MM.1S (cell line): ENCODE data around the gene BCL11A.

ENCODE experiments used
- DNase-seq: peaks from one replicate; pipeline ENCODE4 v3.0.0-alpha.2; 2015
- H2AFZ ChIP-seq: fragments of 300-600 bp; sonication (generic); 2 replicates; pipeline ENCODE4 v1.6.0; 2016; ENCODE audit warnings: antibody characterized with exemption, low read length
- H3F3A ChIP-seq: fragments of 300-600 bp; sonication (generic); 2 replicates; pipeline ENCODE4 v1.6.1; 2016; ENCODE audit warnings: mild to moderate bottlenecking, antibody characterized with exemption, low read length, moderate library complexity, mixed read lengths; ENCODE audit not compliant: insufficient read depth
- H3K27ac ChIP-seq: fragments of 300-600 bp; sonication (generic); 2 replicates; pipeline ENCODE4 v1.5.1; 2016; ENCODE audit warnings: mild to moderate bottlenecking, low read length
- H3K27me3 ChIP-seq: fragments of 300-600 bp; sonication (generic); replicated peaks from 2 replicates; pipeline ENCODE4 v1.6.0; 2016; ENCODE audit warnings: low read length; ENCODE audit not compliant: insufficient read depth
- H3K36me3 ChIP-seq: fragments of 300-600 bp; sonication (generic); replicated peaks from 2 replicates; pipeline ENCODE4 v1.6.1; 2016; ENCODE audit warnings: mild to moderate bottlenecking, low read length, mixed read lengths; ENCODE audit not compliant: insufficient read depth
- H3K4me1 ChIP-seq: fragments of 300-600 bp; sonication (generic); 2 replicates; pipeline ENCODE4 v1.6.1; 2016; ENCODE audit warnings: low read length, mixed read lengths
- H3K4me2 ChIP-seq: fragments of 300-600 bp; sonication (generic); 2 replicates; pipeline ENCODE4 v1.6.0; 2016; ENCODE audit warnings: low read depth, low read length
- H3K4me3 ChIP-seq: fragments of 300-600 bp; sonication (generic); 2 replicates; pipeline ENCODE4 v1.5.1; 2016; ENCODE audit warnings: low read length, mixed read lengths
- H3K79me2 ChIP-seq: fragments of 300-600 bp; sonication (generic); 2 replicates; pipeline ENCODE4 v1.6.1; 2016; ENCODE audit warnings: mixed run types, low read length, mixed read lengths
- H3K9ac ChIP-seq: fragments of 300-600 bp; sonication (generic); 2 replicates; pipeline ENCODE4 v1.6.1; 2016; ENCODE audit warnings: low read length, mixed read lengths
- H3K9me2 ChIP-seq: fragments of 300-600 bp; sonication (generic); replicated peaks from 2 replicates; pipeline ENCODE4 v1.6.1; 2016; ENCODE audit warnings: mild to moderate bottlenecking, low read length, mixed read lengths; ENCODE audit not compliant: insufficient read depth
- H3K9me3 ChIP-seq: fragments of 300-600 bp; sonication (generic); replicated peaks from 2 replicates; pipeline ENCODE4 v1.6.1; 2016; ENCODE audit warnings: mild to moderate bottlenecking, low read length, mixed read lengths; ENCODE audit not compliant: insufficient read depth
- H4K20me1 ChIP-seq: fragments of 300-600 bp; sonication (generic); 2 replicates; pipeline ENCODE4 v1.6.1; 2016; ENCODE audit warnings: mild to moderate bottlenecking, low read length, moderate library complexity, mixed read lengths; ENCODE audit not compliant: insufficient read depth
- EZH2 ChIP-seq: fragments of 300-600 bp; sonication (generic); optimal IDR thresholded peaks from 2 replicates; pipeline ENCODE3; 2017; ENCODE audit warnings: low read depth, mild to moderate bottlenecking, antibody characterized with exemption, low read length, mixed read lengths
- EZH2phosphoT487 ChIP-seq: fragments of 300-600 bp; sonication (generic); IDR thresholded peaks from 2 replicates; pipeline ENCODE4 v1.6.1; 2018; ENCODE audit warnings: antibody characterized with exemption, low read length
- TF ChIP-seq, protein P1 (sequence below): fragments of 300-600 bp; sonication (generic); IDR thresholded peaks from 2 replicates; pipeline ENCODE4 v1.5.1; 2016; ENCODE audit warnings: antibody characterized with exemption, low read length, mixed read lengths

Gene BCL11A

DNA sequence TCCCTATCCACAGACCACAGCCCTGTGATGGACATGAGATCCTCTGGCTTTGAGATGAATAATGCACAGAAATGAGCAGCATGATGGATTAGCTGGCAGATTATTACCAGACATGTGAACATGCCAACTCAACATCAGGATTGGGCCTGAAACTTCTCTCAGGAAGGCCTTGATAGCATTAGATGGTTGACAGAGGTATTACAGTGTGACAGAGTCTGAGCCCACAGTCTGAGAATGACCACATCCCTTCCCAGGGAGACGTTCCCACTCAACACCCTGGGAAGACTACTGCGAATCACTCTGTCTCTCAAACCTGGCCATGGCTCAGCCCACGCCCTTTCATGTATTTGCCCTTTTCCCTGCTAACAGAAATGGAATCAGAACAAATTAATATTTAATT is 66.9 kb downstream of the BCL11A start:
- no peak overlapping the region for H3K4me2 ChIP-seq

DNA sequence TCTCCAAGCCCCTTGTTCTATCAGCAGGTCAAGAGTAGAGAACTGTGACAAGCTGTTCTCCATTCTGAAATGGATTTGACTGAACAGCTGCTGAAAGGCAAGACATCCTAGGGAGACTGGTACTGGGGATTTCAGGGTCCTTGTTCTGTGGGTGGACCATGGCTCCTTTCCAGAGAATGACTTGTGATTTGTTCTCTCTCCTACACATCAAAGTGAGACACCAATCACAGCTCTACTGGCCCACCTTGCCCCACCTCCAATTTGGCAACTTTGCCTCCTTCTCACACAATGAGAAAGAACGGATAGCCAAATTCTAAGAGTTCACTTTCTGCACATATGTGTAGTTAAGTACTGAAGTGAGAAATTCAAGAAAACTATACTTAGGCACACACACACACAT is 67.4 kb downstream of the BCL11A start:
- no peak overlapping the region for H3K4me3 ChIP-seq
- no peak overlapping the region for H3K9ac ChIP-seq
- no peaks in the 10 kb centered on the region for H3K36me3 ChIP-seq
- no peak for DNase-seq
- H3F3A ChIP-seq, result peaks cover 12% of the 10 kb centered on the region
- no peaks in the 10 kb centered on the region; the same call in 1 of the 2 replicates for H3K9me2 ChIP-seq
- no peaks in the 10 kb centered on the region for H3K9me3 ChIP-seq
- H3K4me1 ChIP-seq, result peaks cover 22% of the 10 kb centered on the region
- H3K27ac ChIP-seq, result no peak overlapping the region
- H3K27me3 ChIP-seq, result no peaks in the 10 kb centered on the region
- no peak for TF ChIP-seq EZH2
- TF ChIP-seq EZH2phosphoT487, result no peak
- TF ChIP-seq, protein P1, sequence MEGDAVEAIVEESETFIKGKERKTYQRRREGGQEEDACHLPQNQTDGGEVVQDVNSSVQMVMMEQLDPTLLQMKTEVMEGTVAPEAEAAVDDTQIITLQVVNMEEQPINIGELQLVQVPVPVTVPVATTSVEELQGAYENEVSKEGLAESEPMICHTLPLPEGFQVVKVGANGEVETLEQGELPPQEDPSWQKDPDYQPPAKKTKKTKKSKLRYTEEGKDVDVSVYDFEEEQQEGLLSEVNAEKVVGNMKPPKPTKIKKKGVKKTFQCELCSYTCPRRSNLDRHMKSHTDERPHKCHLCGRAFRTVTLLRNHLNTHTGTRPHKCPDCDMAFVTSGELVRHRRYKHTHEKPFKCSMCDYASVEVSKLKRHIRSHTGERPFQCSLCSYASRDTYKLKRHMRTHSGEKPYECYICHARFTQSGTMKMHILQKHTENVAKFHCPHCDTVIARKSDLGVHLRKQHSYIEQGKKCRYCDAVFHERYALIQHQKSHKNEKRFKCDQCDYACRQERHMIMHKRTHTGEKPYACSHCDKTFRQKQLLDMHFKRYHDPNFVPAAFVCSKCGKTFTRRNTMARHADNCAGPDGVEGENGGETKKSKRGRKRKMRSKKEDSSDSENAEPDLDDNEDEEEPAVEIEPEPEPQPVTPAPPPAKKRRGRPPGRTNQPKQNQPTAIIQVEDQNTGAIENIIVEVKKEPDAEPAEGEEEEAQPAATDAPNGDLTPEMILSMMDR, result no peak
- H4K20me1 ChIP-seq, result no peaks in the 10 kb centered on the region
- no peak overlapping the region for H2AFZ ChIP-seq
- no peaks in the 10 kb centered on the region for H3K79me2 ChIP-seq
- H3K4me2 ChIP-seq, result no peak overlapping the region

More for the DNA sequence above, 66.9 kb downstream of the BCL11A start:
- Histone ChIP-seq H3K9me2 (no peaks in the 10 kb centered on the region; the same call in 1 of the 2 replicates), H3K27me3 (no peaks in the 10 kb centered on the region), H3K27ac (no peak overlapping the region), H3K9ac (no peak overlapping the region), H3K79me2 (no peaks in the 10 kb centered on the region), H3K36me3 (no peaks in the 10 kb centered on the region), H2AFZ (no peak overlapping the region), H3F3A (peaks cover 12% of the 10 kb centered on the region), H3K4me1 (peaks cover 22% of the 10 kb centered on the region), H4K20me1 (no peaks in the 10 kb centered on the region), H3K4me3 (no peak overlapping the region), H3K9me3 (no peaks in the 10 kb centered on the region)
- no peak for TF ChIP-seq EZH2
- no peak for DNase-seq

DNA sequence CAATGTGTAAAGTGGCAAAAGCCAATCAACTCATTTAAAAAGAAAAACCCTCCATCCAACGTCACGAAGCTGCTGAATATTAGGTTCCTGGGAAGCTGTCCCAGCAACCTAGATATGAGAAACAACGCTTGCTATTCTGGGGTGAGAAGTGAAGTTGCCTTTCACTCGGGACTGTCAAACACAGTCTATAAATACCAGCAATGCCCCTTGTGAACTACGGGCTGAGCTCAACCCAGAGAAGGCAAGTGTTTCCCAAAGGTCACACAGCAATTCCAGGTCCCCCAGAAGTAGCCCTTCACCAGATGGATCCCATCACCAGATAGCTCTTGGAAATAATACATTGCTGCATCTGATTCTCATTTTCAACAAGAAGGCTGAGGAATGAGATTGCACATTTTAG is 67.9 kb downstream of the BCL11A start:
- no peaks in the 10 kb centered on the region for H4K20me1 ChIP-seq
- H3K9me2 ChIP-seq, result no peaks in the 10 kb centered on the region; the same call in 1 of the 2 replicates
- no peaks in the 10 kb centered on the region for H3K79me2 ChIP-seq
- H3K4me1 ChIP-seq, result peaks cover 22% of the 10 kb centered on the region
- H3F3A ChIP-seq, result peaks cover 12% of the 10 kb centered on the region
- H3K27me3 ChIP-seq, result no peaks in the 10 kb centered on the region
- no peaks in the 10 kb centered on the region for H3K9me3 ChIP-seq
- no peaks in the 10 kb centered on the region for H3K36me3 ChIP-seq
- DNase-seq, result no peak
- TF ChIP-seq EZH2 (no peak), EZH2phosphoT487 (no peak)
- TF ChIP-seq, protein P1, result no peak
- no peak overlapping the region for H2AFZ ChIP-seq
- H3K4me3 ChIP-seq, result no peak overlapping the region
- no peak overlapping the region for H3K9ac ChIP-seq
- H3K4me2 ChIP-seq, result no peak overlapping the region
- H3K27ac ChIP-seq, result no peak overlapping the region

DNA sequence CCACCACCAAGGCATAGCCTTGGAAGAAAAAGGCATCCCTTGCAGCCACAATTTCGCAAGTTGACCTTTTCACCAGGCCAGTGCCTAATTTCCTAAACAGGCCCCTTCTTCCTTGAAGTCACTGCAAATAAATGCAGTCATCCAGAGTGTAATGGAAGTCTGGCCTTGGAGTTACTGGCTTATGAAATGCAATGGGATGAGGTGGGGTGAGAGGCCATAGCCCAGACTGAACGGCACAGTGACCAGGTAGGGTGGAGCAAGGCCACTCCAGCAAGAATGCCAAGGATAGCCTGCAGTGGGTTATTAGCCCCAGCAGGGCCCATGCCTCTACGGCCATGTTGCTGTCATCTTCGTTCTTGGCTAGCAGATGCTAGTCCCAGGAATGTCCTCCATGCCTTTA is 68.4 kb downstream of the BCL11A start:
- Histone ChIP-seq H3K27ac (no peak overlapping the region; the same call in 1 of the 2 replicates), H3K9ac (no peak overlapping the region), H2AFZ (no peak overlapping the region), H4K20me1 (no peaks in the 10 kb centered on the region), H3F3A (peaks cover 12% of the 10 kb centered on the region), H3K36me3 (no peaks in the 10 kb centered on the region), H3K4me1 (peaks cover 22% of the 10 kb centered on the region), H3K27me3 (no peaks in the 10 kb centered on the region), H3K79me2 (no peaks in the 10 kb centered on the region), H3K9me3 (no peaks in the 10 kb centered on the region), H3K4me2 (0 out of 2 replicates have a peak overlapping the region, but pooled peaks have one; percentile 80), H3K4me3 (no peak overlapping the region), H3K9me2 (no peaks in the 10 kb centered on the region; the same call in 1 of the 2 replicates)
- DNase-seq, result no peak
- TF ChIP-seq EZH2 (no peak), EZH2phosphoT487 (no peak)
- TF ChIP-seq, protein P1, result no peak
